GM23248 (cell line): ENCODE measurements around the gene ATP6V1B1. TPM values are rescaled to one million over a fixed set of nuclear protein-coding genes. Genes with fewer than 3 reads are reported as not detected.

ENCODE experiments used
- DNase-seq: peaks from one replicate; pipeline ENCODE4 v3.0.0-alpha.2; 2015
- H2AFZ ChIP-seq: fragments of 200-600 bp; sonication (generic); 2 replicates; pipeline ENCODE4 v1.6.1; 2016; ENCODE audit warnings: antibody characterized with exemption
- H3F3A ChIP-seq: fragments of 200-600 bp; sonication (generic); 2 replicates; pipeline ENCODE4 v1.6.1; 2016; ENCODE audit warnings: mild to moderate bottlenecking, antibody characterized with exemption, mixed run types; ENCODE audit not compliant: insufficient read depth
- H3K27ac ChIP-seq: fragments of 200-600 bp; sonication (generic); 2 replicates; pipeline ENCODE4 v1.5.1; 2016; ENCODE audit warnings: mild to moderate bottlenecking
- H3K27me3 ChIP-seq: fragments of 200-600 bp; sonication (generic); replicated peaks from 2 replicates; pipeline ENCODE4 v1.6.1; 2016; ENCODE audit warnings: mild to moderate bottlenecking; ENCODE audit not compliant: insufficient read depth
- H3K36me3 ChIP-seq: fragments of 200-600 bp; sonication (generic); 2 replicates; pipeline ENCODE4 v1.6.1; 2016; ENCODE audit warnings: low read depth, mild to moderate bottlenecking
- H3K4me1 ChIP-seq: fragments of 200-600 bp; sonication (generic); 2 replicates; pipeline ENCODE4 v1.6.1; 2016; ENCODE audit warnings: mild to moderate bottlenecking; ENCODE audit not compliant: insufficient read depth
- H3K4me2 ChIP-seq: fragments of 200-600 bp; sonication (generic); one replicate; pipeline ENCODE4 v1.6.1; 2016; ENCODE audit warnings: mild to moderate bottlenecking; ENCODE audit not compliant: unreplicated experiment
- H3K4me3 ChIP-seq: fragments of 200-600 bp; sonication (generic); 2 replicates; pipeline ENCODE4 v1.5.1; 2016; ENCODE audit warnings: mild to moderate bottlenecking
- H3K79me2 ChIP-seq: fragments of 200-600 bp; sonication (generic); 2 replicates; pipeline ENCODE4 v1.6.1; 2016; ENCODE audit warnings: mild to moderate bottlenecking; ENCODE audit not compliant: insufficient read depth
- H3K9ac ChIP-seq: fragments of 200-600 bp; sonication (generic); 2 replicates; pipeline ENCODE4 v1.6.1; 2016; ENCODE audit warnings: mild to moderate bottlenecking
- H3K9me2 ChIP-seq: fragments of 200-600 bp; sonication (generic); 2 replicates; pipeline ENCODE4 v1.6.1; 2016; ENCODE audit warnings: mixed run types, mild to moderate bottlenecking, moderate library complexity; ENCODE audit not compliant: insufficient read depth
- H3K9me3 ChIP-seq: fragments of 200-600 bp; sonication (generic); one replicate; pipeline ENCODE4 v1.6.1; 2017; ENCODE audit warnings: low read depth
- H4K20me1 ChIP-seq: fragments of 200-600 bp; sonication (generic); 2 replicates; pipeline ENCODE4 v1.6.0; 2016; ENCODE audit not compliant: insufficient read depth
- EZH2 ChIP-seq: fragments of 200-600 bp; sonication (generic); IDR thresholded peaks from 2 replicates; pipeline ENCODE4 v1.6.1; 2018; ENCODE audit warnings: antibody characterized with exemption, mild to moderate bottlenecking; ENCODE audit not compliant: insufficient read depth, poor library complexity, severe bottlenecking
- EZH2phosphoT487 ChIP-seq: fragments of 200-600 bp; sonication (generic); IDR thresholded peaks from 2 replicates; pipeline ENCODE4 v1.6.1; 2018; ENCODE audit warnings: antibody characterized with exemption, moderate library complexity, mild to moderate bottlenecking, low read depth; ENCODE audit not compliant: insufficient read depth
- WGBS, 2 experiments: methylation state at CpG; one replicate each; pipeline ENCODE4 v1.1.6; 2015 to 2017; ENCODE audit warnings: low lambda C conversion rate in 2 of 2, low coverage in 1 of 2; ENCODE audit errors: missing lambda C conversion rate in 2 of 2; 5-methylcytosine and 5-hydroxymethylcytosine counted together
- in situ Hi-C: fragments of 300-500 bp; cut with MboI; formaldehyde crosslinking; loops from 2 replicates; pipeline ENCODE4 v1.15.0; 2020
- polyA plus RNA-seq: library from polyadenylated mRNA; unstranded; fragments of >200 nt; fragmentation: Nextera tagmentation; extraction: Ambion mirVana; gene quantifications from 2 replicates; pipeline ENCODE4 v1.2.1, GENCODE V29; 2016
- total RNA-seq: library from RNA; depleted of rRNA; stranded (reverse); fragments of >200 nt; shearing (Covaris generic); gene quantifications from 2 replicates; pipeline ENCODE4 v1.2.3, GENCODE V29; 2014

The ATP6V1B1 gene
- total and polyA plus RNA-seq, 2 experiments from 2014 or later: 0.60 TPM; not detected in 1

GRCh38 chr2:70937866-70938585 lies 2.3 kb downstream of the ATP6V1B1 start:
- in situ Hi-C loops: no loop called here
- Histone ChIP-seq H3K9ac (no peak overlapping the region), H4K20me1 (no peaks in the 10 kb centered on the region), H3K4me1 (no peaks in the 10 kb centered on the region), H3K36me3 (no peaks in the 10 kb centered on the region), H3K4me3 (no peak overlapping the region), H3K79me2 (no peaks in the 10 kb centered on the region), H2AFZ (no peak overlapping the region), H3K9me2 (no peaks in the 10 kb centered on the region), H3F3A (no peaks in the 10 kb centered on the region), H3K27ac (no peak overlapping the region), H3K9me3 (no peaks in the 10 kb centered on the region), H3K27me3 (no peaks in the 10 kb centered on the region; the same call in 1 of the 2 replicates), H3K4me2 (no peak overlapping the region)
- no peak for DNase-seq
- TF ChIP-seq EZH2: no peak
- no peak for TF ChIP-seq EZH2phosphoT487
- WGBS, 2 experiments: 46 to 49% methylated on average over 10 of the region's 10 CpGs

DNA sequence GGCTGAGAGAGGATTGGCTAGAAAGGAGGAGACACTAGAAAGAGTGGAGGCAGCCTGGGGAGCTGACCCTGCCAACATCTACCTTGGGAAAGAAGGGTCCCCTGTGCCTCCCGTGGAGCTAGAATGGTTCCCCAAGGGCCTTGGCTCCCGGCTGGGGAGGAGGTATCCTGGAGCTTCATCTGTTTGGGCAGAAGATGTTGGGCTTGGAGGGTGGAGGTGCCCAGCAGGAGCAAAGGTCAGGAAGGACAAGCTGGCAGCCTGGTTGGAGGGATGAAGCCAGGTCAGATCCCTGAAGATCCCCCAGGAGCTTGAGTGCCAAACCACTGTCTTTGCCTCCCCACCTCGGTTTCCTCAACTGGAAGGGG lies 2.9 kb downstream of the ATP6V1B1 start:
- in situ Hi-C loops: no loop called here
- no peaks in the 10 kb centered on the region; the same call in 1 of the 2 replicates for H3K27me3 ChIP-seq
- no peaks in the 10 kb centered on the region for H4K20me1 ChIP-seq

DNA sequence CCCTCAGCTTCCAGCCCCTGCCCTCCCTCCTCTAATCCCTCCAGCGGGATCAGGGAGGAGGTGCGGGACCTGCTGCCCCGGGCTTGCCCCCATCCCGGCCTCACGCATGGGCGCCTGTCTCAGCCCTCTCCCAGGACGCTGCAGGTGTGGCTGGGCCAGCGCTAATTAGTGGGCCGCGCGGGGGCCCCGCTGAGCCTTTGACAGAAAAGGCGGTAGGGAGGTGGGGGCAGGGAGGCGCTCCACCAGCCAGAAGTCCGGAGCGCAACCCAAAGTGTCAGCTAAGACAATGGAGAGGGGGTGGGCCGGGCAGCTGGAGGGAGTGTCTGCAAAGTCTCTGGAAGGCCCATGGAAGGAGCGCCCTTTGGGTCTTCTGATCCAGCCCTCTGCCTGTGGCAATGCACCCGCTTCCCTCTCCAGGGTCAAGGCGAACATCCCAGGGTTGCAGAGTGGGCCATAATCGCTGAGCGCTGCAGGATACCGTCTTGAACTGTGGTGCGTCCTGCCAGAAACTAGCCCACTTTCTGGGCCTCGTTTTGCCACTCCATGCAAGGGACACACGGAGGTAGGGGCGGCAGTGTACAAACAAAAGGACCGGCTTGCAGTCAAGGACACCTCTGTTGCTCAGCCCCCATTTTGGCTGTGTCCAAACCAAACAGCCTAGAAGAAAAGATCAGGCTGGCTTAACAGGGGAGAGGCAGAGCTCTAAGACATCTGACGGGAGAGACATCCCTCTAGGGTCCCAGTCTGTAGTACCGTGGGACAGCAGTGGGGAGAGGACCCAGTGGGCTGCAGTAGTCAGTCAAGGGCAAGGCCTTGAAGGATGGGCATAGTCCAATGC lies 3.5 kb downstream of the ATP6V1B1 start:
- DNase-seq: no peak
- WGBS, 2 experiments: 73 to 74% methylated on average over 29 to 30 of the region's 30 CpGs

More for the DNA sequence above, 2.9 kb downstream of the ATP6V1B1 start:
- Histone ChIP-seq H3K9me2 (no peaks in the 10 kb centered on the region), H3K36me3 (no peaks in the 10 kb centered on the region), H3K9ac (no peak overlapping the region), H3K9me3 (no peaks in the 10 kb centered on the region), H3K4me3 (no peak overlapping the region), H3K27ac (no peak overlapping the region), H3K79me2 (no peaks in the 10 kb centered on the region), H3K4me2 (no peak overlapping the region), H3F3A (no peaks in the 10 kb centered on the region), H2AFZ (no peak overlapping the region), H3K4me1 (no peaks in the 10 kb centered on the region)
- DNase-seq: no peak
- no peak for TF ChIP-seq EZH2phosphoT487
- WGBS, 2 experiments: 14 to 15% methylated on average over 3 of the region's 3 CpGs

GRCh38 chr2:70939839-70940580 lies 4.3 kb downstream of the ATP6V1B1 start:
- Histone ChIP-seq H3K27ac (no peak overlapping the region), H3K9me3 (no peaks in the 10 kb centered on the region), H3K4me1 (no peaks in the 10 kb centered on the region), H3F3A (no peaks in the 10 kb centered on the region), H3K4me2 (no peak overlapping the region), H4K20me1 (no peaks in the 10 kb centered on the region), H3K36me3 (no peaks in the 10 kb centered on the region), H3K4me3 (no peak overlapping the region), H3K9me2 (no peaks in the 10 kb centered on the region), H3K27me3 (no peaks in the 10 kb centered on the region), H2AFZ (no peak overlapping the region), H3K9ac (no peak overlapping the region), H3K79me2 (no peaks in the 10 kb centered on the region)
- no peak for DNase-seq
- TF ChIP-seq EZH2phosphoT487: no peak
- no peak for TF ChIP-seq EZH2
- WGBS, 2 experiments: 79 to 83% methylated on average over 10 of the region's 10 CpGs
- in situ Hi-C loops: loop anchor here (10.0 kb wide), 1 partner anchor 65 kb away; no protein-coding TSS in a partner anchor

More for the DNA sequence above, 3.5 kb downstream of the ATP6V1B1 start:
- Histone ChIP-seq H4K20me1 (no peaks in the 10 kb centered on the region), H3K9me3 (no peaks in the 10 kb centered on the region), H3K27me3 (no peaks in the 10 kb centered on the region; the same call in 1 of the 2 replicates), H3F3A (no peaks in the 10 kb centered on the region), H3K27ac (no peak overlapping the region), H2AFZ (no peak overlapping the region), H3K36me3 (no peaks in the 10 kb centered on the region), H3K4me1 (no peaks in the 10 kb centered on the region), H3K4me3 (no peak overlapping the region), H3K4me2 (no peak overlapping the region), H3K79me2 (no peaks in the 10 kb centered on the region), H3K9ac (no peak overlapping the region), H3K9me2 (no peaks in the 10 kb centered on the region)
- TF ChIP-seq EZH2: no peak
- no peak for TF ChIP-seq EZH2phosphoT487
- in situ Hi-C loops: no loop called here
